Stimulated activated CD4-positive, alpha-beta T cell treated with anti-CD3 and anti-CD28 coated beads, Interleukin-12 subunit alpha, Interleukin-12 subunit beta, amount 100 ng/mL, for 48 hours (primary cell): ENCODE measurements around the gene CWC27.

Experiments used
- DNase-seq, 3 donors: peaks; one replicate each; pipeline ENCODE4 v3.0.0-alpha.2; 2020; ENCODE audit warnings: low read depth in 2 of 3, low spot score in 1 of 3

The CWC27 gene

DNA sequence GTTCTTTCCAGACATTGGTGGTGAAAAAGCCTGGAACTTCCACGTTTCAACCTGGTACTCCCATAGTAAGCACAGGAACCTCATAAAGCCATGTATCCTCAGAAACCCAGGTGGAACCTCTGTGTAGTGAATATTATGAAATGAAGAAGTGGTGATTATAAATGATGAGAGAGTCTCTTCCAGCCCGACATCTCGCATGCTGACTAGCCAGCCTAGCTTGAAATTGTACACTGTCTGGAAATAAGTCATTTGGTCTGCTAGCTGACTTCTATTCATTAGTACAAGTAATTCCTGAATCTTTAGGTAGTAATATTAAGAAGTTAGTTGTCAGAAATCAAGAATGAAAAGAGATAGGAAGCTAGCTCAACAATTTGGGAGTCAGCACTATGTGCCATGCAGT, 203.3 kb downstream of the CWC27 start:
- DNase-seq = no peak

DNA sequence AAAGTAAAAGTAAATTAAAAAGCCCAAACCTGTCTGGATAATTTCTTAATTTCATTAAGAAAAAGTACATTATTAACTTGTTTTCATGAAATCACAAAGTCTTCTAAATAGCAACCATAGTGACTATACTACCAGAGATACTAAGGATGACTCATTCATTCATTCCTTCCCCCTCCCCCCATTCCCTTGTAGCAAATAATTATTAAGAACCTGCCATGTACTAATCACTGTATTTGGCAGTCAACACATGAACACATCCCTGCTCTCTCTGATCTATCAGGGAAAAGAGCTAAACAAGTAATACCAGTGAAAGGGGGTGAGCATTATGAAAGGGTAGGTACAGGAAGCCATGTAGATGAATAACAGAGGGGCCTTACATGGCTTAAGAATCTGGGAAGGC, 203.9 kb downstream of the CWC27 start:
- DNase-seq = no peak

DNA sequence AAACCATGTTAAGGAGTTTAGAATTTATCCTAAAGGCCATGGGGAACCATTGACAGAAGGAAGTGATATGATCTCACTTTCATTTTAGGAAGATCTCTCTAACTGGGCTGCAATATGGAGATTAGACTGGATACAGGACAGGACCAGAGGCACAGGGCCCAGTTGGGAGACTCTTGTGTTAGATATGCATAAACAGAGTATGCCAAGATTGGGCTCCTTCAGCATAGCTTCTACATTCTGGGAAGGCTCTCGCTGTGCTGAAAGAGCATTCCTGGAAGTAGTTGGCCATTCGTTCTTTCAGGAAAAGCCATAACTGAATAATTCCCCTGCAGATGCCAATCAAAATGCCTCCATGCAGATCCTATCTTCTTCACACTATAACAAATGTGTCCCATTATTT, 204.5 kb downstream of the CWC27 start:
- no peak for DNase-seq

DNA sequence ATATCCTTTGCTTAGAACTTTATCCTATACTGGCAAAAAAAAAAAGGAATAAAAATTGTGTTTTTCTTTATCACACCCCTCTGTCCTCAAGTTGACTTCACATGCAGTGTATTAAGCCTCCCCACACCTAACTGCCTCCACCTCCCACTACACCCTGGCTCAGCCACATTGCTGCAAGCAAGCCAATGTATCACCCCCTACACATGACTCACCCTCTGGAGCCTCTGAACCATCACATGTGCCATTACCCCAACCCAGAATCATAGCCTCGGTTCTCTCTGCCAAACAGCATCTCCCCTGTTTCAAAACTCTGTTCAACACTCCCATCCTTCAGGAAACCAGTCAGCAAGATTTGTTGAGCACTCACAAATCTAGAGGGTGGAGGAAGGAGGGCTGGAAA, 209.0 kb downstream of the CWC27 start:
- DNase-seq = no peak

DNA sequence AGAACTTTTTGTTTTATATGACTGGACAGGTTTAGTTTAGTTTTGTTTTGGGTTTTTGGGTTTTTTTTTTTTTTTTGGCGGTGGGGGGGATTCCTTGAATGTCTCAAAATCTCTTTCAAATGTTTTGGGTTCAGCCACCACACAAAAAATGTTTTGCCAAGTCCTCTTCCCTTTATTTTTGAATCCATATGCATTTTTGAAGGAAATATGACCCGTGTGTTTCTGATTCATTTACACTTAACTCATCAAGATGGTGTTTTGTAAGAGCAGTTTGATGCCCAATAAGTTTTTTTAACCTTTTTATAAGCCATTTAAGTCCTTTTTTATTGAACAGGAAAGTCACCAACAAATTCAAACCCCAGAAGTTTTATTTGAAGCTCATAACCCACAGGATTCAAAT, 209.8 kb downstream of the CWC27 start:
- no peak for DNase-seq

DNA sequence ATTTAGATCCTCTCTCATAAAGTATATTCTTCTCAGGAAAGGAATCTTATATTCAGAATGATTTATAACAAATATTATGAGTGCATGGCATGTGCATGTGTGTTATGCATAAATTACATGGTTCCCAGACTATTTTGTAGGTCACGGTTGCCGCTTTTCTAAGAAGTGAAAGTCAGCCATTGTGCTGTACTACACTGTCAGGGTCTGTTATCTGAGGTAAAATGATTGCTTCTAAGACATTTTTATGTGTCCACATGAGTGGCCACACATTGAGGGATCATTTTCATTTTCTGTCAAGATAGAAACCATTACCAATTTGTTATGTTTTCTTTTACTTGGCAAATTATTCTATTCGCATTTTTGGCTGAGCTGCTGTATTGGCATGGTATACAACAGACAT, 210.8 kb downstream of the CWC27 start:
- no peak for DNase-seq

DNA sequence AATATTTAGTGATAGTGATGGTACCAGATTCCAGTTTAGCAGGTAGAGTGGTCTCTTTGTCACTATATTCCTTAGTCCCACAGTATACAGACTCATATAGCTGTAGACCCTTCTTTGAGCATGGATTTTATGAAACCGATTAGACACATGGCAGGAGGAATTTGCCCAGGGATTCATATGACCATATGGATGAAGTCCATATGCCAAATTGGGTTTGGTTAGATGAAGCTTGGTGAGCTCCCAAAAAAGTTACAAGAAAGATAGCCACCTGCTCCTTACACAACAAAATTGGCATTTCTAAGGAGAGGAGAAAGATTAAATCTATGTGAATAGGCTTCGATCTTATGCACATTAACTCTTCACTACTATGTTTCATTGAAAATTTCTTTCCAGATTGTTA, 211.4 kb downstream of the CWC27 start:
- DNase-seq = no peak

DNA sequence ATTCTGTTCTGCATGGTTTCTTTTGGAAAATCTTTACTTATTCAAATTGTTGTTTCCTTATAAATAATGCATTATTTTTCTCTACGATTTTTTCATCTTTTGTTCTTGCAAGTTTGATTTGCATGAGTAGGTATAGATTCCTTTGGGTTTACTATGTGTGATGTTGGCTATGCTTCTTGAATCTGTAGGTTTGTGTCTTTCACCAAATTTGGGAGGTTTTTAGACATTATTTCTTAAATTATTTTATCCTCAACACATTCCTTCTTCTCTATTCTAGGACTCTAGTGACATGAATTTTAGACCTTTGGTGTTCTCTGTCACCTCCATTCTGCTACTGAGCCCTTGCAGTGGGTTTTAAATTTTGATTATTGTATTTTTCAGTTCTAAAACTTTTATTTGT, 219.0 kb downstream of the CWC27 start:
- no peak for DNase-seq

DNA sequence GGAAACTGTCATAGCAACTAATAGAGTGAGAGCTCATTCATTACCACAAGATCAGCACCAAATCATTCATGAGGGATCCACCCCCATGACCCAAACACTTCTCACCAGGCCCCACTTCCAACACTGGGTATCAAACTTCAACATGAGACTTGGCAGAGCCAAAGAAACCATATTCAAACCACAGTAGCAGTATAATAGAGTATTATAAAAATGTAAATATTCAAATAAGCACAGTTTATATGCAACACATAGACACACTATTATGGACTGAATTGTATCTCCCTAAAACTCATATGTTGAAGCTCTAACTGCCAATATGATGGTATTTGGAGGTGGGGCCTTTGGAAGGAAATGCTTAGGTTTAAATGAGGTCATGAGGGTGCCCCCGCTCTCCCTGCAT, 240.5 kb downstream of the CWC27 start:
- DNase-seq = no peak

DNA sequence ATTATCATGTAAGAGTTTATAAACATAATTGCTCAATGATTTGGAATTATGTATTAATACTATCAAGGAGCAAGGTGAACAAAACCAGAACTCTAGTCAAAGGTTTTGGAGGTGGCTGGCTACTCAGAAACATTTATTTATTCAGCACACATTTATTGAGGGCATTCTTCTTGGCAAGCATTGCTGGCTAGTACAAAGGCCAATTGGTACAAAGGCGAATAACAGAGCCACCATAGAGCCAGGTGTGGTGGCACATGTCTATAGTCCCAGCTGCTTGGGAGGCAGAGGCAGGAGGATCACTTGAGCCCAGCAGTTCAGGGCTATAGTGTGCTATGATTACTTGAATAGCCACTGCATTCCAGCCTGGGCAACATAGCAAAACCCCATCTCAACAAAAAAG, 242.1 kb downstream of the CWC27 start:
- no peak for DNase-seq

DNA sequence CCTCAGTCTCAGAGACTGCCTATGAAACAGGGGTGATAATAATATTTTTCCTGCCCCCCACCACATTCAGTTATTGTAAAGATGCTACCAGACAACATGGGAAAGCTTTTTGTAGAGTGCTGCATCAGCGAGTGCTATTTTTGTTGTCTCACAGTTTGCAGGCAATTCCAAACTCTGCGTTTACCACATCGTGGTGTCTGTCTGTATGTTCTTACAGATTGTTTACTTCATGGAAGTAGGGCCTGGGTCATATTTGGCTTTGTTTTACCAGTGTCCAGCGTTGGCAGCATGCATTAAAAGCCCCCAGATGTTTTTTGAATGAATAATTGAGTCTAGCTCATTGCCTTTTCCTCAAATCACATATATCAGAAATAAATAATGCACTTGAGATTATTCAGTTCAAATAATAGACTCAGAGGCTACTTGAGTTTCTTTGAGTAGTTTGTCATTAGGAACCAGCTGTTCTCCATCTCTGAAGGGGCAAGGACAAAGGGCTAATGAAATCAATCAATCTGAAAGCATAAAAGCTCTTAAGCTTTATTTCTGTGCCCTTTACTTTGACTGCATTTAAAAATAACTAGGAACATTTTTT, 243.7 kb downstream of the CWC27 start:
- no peak for DNase-seq

DNA sequence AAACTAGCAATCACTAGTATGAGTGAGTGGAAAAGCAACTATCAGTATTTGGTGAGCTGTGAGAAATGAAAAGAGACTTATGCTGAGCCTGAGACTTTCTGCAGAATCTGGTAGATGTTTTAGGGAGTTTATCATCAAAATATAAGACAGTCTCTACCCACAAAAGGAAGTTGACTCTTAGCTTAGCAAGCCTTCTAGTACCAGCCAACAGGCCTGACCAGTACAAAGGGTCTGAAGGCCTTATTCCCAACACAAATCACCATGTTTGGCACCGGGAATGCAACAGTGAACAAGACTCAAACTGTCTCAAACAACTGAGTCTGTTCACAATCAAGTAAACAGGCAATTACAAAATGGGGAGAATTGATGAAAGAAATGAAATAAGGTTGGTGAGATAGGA, 244.4 kb downstream of the CWC27 start:
- DNase-seq = no peak

DNA sequence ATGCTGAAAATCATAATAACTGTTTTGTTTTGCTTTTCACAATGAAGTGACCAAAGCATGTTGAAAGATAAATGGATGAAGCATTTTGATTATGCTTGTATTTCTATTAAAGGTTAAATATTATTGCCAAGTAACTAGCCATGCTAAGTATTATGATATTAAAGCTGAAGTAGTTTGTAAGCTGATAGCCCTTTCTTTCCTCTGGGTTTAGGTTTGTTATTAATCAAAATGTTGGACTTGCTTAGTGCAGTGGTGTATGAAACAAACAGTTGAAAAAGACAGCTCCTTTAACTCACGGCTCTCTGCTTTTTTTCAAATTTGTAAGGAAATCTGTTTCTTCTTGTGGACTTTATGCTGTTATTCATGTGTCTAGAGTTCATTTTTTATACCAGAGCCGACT, 246.0 kb downstream of the CWC27 start:
- DNase-seq = no peak

DNA sequence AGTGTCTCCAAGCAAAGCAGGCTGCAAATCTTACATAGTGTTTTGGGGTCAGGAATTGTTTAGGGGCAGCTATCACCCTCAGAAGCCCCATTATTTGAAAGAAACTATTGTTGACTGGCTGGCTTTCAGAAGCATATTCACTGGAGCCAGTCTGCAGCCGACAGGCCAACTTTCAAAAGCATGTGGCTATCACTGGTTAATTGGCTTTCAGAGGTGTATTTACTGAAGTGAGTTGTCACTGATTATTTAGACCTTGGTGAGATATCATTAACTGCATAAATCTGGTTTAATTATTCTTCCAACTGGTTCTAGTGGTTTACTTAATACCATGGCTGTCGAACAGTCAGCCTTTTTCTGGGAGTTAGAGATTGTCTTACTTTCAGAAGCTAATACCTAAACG, 247.0 kb downstream of the CWC27 start:
- DNase-seq = no peak

DNA sequence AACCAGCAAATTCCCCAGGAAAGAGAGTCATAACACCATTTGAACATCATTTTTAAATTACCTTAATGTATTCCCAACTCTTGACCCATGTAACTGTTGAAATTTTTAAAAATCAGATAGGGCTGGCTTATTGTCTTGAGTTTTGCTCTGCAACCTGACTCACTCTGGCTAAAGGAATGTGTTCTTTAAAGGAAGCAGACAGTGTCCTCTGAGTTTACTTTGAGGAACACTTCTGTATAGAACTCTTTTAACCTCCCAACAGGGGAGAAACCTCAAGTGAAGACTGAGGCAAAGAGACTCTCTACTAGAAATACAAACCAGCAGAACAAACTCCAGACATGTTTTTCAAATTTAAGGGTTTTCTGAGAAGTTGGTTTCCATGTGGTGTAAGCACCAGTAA, 248.9 kb downstream of the CWC27 start:
- DNase-seq = no peak

DNA sequence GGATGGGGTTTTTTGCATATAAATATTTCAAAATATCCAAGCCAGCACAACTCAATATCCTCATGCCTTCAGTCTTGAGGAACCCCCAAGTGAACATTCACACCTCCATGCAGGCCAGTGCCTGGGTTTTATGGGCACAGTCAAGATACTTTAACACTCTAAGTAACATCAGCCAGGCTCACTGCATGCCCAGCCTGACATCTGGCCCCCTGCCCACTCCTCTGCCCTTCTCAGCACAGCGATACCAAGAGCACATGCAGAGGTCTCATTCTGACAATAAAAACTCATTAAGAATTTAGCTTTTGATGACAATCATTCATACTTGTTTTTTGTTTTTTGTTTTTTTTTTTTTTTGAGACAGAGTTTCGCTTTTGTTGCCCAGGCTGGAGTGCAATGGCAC, 250.0 kb downstream of the CWC27 start:
- no peak for DNase-seq

DNA sequence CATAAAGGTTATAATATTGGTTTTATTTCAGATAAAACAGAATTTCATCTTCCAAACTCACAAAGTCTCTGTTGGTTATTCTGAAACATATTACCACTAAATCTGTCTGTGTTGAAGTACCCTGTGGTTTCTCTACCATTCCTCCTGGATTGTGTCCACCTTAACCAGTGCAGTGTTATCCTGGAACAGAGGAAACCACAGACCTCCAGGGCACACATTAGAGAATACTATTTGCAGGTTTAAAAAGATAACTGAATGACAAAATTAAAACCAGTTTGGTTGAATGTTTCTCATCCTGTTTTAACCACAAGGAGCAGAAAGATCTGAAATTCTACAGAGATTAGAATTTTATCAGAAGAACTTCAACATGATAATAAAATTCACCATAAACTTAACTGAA, 251.8 kb downstream of the CWC27 start:
- no peak for DNase-seq

DNA sequence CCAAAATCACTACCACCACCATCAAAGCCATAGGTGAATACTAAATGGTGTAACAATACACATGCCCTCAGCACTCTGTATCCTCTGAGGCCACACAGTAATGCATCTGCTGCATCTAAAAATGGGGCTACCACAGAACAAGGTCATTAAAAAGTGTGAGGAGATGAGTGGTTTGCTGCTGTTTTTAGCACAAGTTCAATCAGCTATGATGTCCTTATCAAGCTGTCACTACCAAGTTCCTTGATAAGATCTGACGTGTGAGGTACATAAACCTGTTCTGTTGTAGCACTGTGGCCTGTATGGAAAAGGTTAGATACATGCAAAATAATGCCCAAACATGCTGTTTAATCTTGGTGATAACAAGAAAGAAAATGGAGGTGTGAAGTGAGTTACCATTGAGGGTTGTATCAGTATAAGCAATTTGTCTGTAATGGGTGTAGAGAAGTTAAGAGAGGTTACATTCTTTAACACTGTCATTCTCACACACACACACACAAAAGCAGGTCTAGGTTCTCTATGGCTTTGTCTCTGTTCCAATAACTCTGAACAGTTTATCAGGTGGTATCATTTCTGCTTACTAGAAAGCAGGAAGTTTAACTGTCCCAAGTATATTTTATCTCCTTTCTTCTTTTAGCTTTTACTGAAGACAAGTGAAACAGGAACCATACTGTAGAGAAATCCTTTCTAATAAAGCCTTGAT, 252.9 kb downstream of the CWC27 start:
- no peak for DNase-seq

DNA sequence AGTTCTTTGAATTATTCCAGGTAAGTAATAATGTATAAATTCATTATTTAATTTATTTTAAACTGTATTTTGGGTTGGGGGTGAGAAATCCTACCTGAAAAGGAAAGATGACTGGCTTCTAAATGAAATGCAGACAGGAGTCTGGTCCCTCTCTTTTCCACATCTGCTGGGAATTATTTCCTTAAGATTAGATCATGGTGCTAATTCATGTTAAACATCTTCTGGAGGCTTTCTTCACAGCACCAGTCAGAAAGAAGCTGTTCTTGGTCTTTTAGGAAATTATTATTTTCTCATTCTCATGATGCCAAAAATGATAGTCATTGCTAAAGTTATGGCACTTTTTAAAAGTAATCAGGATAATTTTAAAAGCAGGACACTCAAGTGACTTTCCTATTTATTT, 254.2 kb downstream of the CWC27 start:
- no peak for DNase-seq

DNA sequence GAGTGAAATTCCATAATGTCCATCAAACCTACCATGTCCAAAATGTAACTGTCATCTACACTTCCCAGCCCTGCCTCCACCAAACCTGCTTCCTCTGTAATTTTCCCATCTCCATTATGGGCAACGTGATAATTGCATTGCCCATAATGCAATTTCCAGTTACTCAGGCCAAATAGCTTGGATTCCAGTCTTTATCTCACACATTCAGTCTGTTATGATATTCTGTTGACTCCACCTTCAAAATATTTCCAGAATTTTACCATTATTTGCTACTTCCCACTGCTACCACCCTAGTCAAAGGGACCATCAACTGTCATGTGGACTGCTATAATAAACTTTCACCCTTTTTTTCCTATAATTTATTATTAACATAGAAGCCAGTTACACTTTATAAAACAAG, 256.0 kb downstream of the CWC27 start:
- no peak for DNase-seq

DNA sequence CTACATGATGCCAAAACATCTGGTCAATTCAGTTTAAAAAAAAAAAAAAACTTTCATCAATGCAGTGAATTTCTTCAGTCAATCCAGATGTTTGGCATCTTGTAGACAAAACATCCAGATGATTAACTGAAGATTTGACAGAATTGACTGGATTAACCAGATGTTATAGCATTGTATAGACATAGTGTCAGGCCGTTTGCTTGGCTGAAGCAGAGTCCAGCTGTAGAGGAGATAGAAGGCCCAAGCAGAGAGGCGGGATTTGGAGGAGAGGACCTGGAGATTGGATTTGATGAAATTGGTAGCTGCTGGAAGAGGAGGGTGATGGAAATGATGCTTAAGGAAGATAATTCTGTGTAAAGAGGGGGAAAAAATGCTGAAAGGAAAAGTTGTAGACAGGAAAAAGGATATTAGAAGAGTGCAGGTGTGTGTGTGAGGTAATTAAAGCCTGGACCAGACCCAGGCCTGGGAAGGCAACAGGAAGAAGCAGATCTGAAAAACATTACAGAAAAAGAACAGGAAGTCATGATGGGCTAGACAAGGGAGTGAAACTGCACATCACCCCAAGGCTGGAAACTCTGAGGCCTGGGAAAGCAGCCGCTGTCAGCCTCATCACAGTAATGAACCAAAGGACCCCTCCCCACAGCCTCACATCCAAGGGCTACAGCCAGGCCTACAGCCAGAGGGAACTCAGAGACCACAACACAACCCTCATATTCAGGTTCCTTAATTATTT, 258.3 kb downstream of the CWC27 start:
- DNase-seq = no peak

DNA sequence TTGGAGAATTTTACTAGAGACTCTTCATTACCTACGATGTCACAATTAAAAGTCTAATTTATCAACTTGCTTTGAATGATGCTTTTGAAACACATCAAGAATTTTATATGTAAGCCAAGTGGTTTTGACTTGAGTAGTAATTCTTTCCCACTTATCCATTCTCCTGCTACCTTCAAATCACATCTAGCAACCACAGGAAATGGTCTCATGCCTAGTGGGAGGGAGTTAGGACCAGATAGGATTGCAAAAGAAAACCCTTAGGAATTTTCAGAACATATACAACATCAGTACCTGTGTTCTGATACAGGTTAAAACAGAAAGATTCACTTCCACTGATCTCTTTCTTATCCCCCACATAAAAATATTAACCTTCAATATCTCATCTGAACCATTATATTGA, 260.4 kb downstream of the CWC27 start:
- DNase-seq = no peak

DNA sequence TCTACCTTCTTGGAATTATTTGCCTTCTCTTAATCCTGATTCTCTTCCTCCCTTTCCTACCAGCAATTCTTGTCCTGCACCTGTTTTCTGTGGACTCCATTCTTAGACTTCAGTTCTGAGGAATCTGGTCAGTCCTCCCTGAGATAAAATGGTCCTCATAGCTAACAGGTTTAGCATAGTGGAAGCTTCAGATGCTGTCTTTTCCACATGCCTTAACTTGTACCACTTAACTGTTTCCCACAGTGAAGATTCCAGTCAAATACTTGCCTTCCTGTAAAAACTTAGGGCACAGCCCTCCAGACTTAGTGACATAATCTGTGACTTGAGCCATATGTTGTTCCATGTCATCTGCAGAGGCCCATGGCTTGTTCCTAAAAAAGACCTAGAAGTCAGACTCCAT, 261.3 kb downstream of the CWC27 start:
- DNase-seq = no peak
